NCI-H2196 treated with DMSO at 0.1 percent for 48 hours (cell line): ENCODE results near the gene CNTN1.
"Not testable (repeated sequence)": the region's sequence is repeated elsewhere in the genome, so short reads cannot be mapped to it uniquely, and the experiment has no call there.

ENCODE experiments used
- DNase-seq: peaks from one replicate; lab custom pipeline; 2025; ENCODE audit not compliant: unreplicated experiment; lab: John Stamatoyannopoulos, UW

The CNTN1 gene

DNA sequence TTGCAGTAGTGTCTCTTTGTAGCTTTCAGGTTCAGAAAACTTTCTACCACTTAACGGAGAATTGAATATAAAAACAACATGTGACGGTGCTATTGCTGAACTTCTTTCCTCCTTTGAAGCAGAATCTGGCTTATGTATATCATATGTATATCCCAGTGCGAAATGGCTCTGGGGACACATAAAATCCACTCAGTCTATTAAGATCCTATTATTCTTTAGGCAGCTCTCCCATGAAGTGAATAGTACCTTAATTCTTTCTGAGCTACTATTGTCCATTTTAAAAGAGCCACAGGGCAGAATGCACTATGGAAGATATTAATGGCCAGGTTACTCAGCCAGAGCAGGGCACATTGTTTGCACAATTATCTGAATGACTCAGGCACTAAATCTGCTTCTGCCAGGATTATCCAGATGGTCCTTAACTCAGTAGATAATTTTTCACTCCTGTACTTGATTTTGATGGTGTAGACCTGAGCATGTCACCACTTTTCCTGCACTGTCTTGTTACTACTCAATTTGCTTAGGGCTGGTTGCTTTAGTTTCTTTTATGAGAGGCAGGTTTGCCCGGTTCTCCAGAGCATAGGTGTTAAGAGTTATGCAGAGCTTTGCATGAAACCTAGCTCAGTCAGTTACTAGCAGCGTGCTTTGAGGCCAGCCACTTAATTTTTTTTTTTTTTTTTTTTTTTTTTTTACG, 5.5 kb downstream of the CNTN1 start:
- DNase-seq: no peak

- DNase-seq: no peak
Measured at GRCh38 chr12:40701756-40702155, 9.5 kb downstream of the CNTN1 start.

DNA sequence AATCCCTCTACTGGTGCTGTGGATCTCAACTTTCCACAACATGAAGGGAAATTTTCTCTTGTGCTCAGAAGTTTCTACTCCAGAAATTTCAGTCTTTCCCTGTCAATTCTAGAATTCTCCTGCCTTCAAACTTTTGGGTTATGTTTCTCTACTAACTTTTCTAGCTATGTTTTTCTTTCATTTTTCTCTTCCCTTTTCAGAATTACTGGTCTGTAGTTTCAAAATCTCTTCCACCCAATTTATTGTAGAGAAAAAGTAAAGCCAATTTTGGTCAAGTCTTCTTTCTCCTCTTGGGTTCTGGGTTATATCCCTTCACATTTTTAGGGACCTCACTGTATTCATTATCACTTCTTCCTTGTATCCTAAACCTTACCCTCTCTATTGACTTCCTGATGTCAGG, 18.9 kb downstream of the CNTN1 start:
- DNase-seq: no peak

GRCh38 chr12:40714636-40715035, 22.4 kb downstream of the CNTN1 start:
- DNase-seq: no peak

DNA sequence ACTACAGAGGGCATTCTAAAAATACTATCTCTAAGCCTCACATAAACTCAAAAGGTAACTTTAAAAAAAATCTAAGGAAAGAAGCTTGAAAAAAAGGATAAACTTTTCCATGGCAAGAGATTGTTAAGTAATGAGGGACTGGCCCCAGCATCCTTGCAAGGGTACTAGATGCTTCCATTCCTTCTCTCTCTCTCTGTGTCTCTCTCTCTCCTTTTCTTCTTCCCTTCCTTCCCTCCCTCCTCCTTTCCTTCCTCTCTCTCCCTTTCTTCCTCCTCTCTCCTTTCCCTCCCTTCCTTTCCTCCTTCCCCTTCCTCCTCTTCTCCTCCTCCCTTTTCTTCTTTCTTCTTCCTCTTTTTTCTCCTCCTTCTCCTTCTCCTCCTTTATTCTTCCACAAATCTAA, 23.8 kb downstream of the CNTN1 start:
- no peak for DNase-seq

DNA sequence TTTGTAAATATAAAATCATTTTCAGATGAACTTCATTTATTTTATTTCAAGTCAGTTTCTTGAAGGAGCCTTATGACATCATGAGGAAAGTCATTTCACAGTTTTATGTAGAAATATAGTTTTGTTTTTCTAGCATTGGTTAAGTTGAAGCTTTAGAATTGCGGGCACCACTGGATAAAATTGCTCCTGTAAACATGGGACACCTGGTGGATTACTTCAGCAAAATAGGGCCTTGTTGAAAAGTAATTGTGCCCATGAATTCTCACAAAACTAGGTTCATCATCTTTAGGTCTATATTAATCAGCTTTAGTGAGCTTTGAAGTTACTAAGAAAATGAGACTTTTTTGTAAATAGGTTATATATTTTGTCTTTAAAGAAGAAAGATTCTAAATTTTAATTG, 25.3 kb downstream of the CNTN1 start:
- DNase-seq: no peak

DNA sequence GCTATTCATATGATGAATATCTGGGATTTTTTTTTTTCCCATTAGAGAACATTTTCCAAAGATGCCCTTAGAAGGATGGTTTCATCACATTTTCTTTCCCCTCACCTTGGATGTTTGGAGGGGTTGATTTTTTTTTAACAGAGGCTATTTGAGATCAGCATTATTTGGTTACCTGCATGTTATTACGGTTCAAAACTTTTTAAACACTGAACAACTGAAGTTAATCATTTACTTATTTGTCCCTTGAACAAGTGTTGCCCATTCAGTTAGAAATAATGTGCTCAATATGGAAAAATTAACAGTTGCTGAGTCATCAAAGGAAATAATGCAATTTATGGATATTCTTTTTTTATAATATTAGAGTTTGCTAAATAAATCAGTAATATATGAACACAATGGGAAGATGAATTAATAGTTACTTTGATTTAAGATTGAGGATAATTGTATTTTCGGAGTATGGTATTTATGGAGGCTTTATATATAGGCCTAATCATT, 26.7 kb downstream of the CNTN1 start:
- no peak for DNase-seq

GRCh38 chr12:40723001-40723400, 30.8 kb downstream of the CNTN1 start:
- DNase-seq: no peak

DNA sequence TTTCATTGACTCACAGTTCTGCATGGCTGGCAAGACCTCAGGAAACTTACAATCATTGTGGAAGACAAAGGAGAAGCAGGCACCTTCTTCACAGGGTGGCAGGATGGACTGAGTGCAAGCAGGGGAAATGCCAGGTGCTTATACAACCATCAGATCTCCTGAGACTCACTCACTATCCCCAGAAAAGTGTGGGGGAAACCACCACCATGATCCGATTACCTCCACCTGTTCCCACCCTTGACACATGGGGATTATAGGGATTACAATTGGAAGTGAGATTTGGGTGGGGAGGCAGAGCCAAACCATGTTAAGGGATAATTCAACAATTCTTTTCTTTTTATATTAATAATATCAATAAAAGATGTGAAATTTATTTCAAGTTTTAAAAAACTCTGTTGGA, 34.1 kb downstream of the CNTN1 start:
- no peak for DNase-seq

DNA sequence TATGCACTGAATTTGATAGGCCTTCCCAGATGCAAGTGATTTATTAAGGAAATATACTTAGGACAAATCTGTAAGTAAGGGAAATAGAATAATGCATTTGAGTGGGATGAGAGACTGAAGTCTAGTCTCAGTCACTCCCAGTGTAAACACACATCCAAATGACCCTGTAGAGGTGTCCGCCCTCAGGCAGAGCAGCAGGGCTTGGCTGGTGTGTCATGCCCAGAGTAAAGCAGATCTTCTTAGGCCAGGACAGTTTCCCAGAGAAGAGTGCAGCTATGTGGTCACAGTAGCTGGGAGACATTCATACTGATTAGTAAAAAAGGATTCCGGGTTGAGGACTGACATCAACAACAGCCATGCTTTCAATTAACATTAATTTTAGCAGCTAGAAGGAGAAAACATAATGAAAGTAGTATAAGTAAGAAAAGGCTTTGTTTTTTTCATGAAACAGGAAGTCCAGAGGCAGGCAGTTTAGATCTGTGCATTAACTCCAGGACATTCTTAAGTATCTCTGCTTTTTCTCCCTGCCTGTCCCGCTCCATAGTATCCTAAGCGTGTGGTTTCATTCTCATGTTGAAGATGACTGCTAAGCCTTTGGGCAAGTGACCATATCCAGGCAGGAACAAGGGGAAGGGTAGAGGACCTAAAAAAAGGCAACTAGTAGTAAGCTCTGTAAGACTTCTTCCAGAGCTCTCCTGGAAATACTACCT, 35.7 kb downstream of the CNTN1 start:
- no peak for DNase-seq

DNA sequence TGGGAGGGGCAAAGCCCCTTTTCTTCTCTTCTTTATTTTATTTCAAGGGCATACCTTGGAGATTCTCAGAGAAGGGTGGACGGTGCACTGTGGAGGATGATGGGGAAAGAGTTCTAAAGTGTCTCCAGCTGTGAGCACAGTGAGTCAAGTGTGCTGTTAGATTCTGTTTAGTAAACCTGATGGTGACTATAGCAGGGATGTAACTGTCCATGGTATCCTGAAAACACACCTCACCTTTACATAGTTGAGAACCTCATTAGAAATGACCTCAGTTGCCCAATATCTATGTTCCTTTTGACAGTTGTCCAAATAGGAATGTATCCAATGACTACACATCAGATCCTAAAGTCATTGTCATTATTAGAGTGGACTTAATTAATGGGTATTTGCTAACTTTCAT, 38.0 kb downstream of the CNTN1 start:
- no peak for DNase-seq

DNA sequence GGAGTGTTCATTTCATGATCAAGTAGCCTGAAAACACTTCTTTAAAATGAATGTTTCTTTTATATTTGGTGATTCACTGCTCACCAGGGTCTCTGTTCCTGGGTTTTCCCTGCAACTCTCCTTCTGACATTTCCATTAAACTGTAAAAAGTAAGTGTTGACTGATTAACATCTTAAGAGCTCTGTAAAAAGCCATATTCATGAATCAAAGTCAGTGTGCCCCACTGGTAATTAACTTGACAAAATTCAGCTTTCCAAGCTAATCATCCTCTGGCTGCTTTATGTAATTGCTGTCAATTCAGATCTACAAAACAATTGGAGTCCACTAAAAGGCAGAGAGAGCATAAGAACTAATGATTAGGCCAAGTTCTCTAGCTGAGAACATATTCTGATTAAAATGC, 41.6 kb downstream of the CNTN1 start:
- DNase-seq: no peak

- no peak for DNase-seq
Measured at GRCh38 chr12:40734276-40734675, 42.0 kb downstream of the CNTN1 start.

DNA sequence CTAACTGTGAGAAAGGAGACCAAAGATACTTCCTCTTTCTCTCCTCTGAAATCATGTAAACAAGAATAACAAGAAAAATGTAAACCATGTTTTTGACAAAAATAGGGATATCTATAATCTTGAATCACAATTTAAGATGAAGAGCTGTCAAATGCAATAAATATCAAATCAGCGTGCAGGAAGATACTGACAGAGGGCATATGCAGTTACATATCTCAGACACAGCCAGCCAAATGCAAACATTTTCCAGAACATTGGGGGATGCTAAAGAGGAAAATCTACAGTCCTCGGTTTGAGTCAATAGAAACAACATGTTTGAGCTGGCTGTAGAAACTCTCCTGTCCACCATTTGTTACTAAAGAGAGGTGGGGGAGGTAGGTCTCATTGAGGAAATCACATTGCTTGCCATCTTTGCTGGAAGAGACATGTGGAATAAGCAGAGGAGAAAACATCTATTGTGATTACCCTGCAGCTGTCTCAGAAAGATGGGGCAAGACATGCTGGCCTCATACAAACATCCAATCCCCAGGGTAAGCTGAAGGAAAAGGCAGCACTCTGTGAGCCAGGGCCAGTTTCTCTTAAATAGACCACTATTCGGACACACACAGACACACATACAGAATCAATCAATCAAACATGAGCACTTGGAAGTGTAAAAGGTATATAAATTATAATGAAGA, 43.5 kb downstream of the CNTN1 start:
- DNase-seq: no peak

GRCh38 chr12:40737416-40737815, 45.2 kb downstream of the CNTN1 start:
- not testable (repeated sequence) for DNase-seq

GRCh38 chr12:40738856-40739255, 46.6 kb downstream of the CNTN1 start:
- no peak for DNase-seq

DNA sequence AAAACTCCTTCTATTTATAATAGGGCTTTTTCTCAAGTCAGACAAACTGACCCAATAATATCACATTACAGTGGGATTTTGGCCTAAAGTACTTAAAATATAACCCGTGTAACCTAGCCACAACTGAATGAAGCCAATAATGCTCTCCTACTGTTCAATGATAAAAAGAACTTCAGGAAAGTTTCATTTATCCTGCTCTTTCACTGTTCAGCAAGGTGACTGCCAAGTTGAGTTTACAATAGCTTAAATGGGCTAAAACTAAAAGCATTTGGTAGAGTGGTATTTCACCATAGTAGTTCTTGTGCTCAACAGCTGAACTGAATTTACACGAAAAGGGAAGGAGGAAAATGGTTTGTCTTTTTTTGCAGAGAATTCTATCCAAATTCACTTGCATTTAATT, 49.8 kb downstream of the CNTN1 start:
- DNase-seq: no peak

- no peak for DNase-seq
Measured at GRCh38 chr12:40745386-40745785, 53.1 kb downstream of the CNTN1 start.

GRCh38 chr12:40749863-40750262, 57.6 kb downstream of the CNTN1 start:
- no peak for DNase-seq

- no peak for DNase-seq
Measured at GRCh38 chr12:40752011-40752410, 59.8 kb downstream of the CNTN1 start.

DNA sequence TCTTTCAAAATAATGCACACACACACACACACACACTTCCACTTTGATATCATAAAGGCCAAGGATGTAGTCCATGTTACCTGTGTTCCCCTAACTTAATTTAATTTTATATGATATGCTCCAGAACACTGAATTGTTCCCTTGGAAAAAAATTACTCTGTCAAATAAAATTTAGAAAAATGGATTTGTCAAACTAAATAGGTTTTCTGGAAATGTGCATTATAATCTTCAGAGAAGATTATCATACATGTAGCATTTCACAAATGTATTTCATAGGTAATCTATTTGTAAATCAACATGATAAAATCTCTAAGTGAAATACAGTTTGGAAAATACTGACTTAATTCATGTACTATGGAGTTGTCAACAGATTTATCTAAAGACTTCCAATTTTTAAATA, 68.6 kb downstream of the CNTN1 start:
- no peak for DNase-seq

DNA sequence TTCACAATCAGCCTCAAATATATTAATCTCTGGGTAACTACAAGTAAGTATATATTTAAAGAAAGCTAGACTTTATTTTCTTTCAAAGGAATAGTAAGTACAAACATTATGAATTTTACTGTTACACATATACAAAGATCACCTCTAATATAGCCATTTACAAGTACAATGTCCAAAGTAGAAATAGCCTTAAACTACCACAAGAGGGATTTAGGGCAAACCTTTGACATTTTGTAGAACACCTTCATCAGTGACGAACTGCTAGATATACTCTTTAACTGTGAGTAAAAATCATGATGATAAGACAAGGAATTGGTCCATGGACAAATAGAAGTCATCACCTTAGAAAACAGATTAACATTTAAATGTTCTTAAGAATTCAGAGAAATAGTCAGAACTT, 69.8 kb downstream of the CNTN1 start:
- DNase-seq: no peak
